Hepatocyte (in vitro differentiated cells): Measurements from ENCODE around the gene VTN.

Experiments used
- EZH2 ChIP-seq: fragments of 200-600 bp; sonication (generic); IDR thresholded peaks from 2 replicates; pipeline ENCODE4 v1.6.1; 2016; ENCODE audit warnings: antibody characterized with exemption, mild to moderate bottlenecking, borderline replicate concordance
- TF ChIP-seq, protein P1 (sequence below): fragments of 200-600 bp; sonication (generic); IDR thresholded peaks from 2 replicates; pipeline ENCODE4 v1.5.1; 2016; ENCODE audit warnings: antibody characterized with exemption, mild to moderate bottlenecking; ENCODE audit not compliant: poor library complexity

DNA sequence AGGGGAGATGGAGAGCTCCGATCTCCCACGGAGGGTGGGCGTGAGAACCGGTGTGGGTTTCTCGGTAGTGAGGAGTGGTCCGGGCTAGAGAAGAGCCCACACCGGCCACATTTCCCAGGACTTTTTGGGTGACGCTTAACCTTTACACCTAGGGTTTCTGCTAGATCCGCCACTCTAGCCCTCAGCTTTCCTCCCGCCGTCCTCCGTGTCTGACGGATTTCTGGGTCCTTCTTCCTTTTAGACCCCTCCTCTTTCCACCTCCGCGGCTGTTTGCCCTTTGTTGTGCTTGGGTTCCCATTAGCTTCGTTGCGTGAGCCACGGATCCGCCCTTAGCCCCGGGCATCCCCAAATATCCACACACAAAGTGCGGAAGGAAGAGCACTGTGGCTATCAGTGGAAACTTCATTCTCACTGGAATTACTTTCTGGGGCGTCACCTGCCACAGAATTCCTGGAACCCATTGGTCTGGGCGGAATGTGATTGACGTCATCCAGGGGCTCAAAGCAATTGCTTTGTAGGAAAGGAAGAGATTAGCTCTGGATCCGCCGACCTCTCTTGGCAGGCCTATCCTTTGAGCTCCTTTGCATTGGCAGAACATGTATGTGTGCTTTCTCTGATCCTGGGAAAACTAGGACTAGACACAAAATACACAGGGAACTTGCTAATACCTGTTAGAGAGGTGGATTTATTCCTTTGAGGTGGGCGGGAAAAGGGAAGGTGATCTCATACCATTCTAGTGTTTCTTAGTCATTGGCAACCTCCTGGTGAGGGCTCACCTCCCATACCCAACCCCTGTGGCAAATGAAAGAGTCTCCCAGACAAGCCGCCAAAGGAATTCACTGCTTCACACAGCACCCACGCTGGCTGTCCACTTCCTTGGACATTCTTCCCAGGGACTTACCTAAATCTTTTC is 33.9 kb downstream of the VTN start:
- TF ChIP-seq, protein P1, sequence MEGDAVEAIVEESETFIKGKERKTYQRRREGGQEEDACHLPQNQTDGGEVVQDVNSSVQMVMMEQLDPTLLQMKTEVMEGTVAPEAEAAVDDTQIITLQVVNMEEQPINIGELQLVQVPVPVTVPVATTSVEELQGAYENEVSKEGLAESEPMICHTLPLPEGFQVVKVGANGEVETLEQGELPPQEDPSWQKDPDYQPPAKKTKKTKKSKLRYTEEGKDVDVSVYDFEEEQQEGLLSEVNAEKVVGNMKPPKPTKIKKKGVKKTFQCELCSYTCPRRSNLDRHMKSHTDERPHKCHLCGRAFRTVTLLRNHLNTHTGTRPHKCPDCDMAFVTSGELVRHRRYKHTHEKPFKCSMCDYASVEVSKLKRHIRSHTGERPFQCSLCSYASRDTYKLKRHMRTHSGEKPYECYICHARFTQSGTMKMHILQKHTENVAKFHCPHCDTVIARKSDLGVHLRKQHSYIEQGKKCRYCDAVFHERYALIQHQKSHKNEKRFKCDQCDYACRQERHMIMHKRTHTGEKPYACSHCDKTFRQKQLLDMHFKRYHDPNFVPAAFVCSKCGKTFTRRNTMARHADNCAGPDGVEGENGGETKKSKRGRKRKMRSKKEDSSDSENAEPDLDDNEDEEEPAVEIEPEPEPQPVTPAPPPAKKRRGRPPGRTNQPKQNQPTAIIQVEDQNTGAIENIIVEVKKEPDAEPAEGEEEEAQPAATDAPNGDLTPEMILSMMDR: no peak
- TF ChIP-seq EZH2: no peak
